ENCODE measurements around the gene CNTN6. TPM values are rescaled to one million over a fixed set of nuclear protein-coding genes. Genes with fewer than 3 reads are reported as not detected.

The CNTN6 gene
- total RNA-seq, 4 donors from 2014 or later = 0.47 TPM; not detected in 3

DNA sequence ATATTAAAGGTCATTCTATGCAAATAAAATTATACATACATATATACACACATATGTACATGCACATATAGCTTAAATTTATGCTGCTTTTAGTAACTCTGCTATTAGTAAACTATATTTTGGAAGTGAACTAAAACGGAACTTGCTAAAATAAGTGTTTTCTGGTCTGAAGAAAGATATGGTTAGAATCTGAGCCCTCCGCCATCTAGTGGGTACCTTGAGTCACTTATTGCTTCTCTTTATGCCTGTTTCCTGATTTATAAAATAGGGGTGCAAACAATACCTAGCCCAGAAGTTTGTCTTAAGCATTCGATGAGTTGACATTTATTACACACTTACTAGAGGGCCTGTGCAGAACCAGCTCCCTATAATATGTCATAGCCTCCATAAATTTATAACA lies 255.7 kb downstream of the CNTN6 start:
- Histone ChIP-seq H3K9me3 (no peaks in the 10 kb centered on the region), H3K36me3 (no peaks in the 10 kb centered on the region), H3K27ac (no peak overlapping the region), H3K27me3 (no peaks in the 10 kb centered on the region), H3K4me1 (no peaks in the 10 kb centered on the region), H3K4me3 (no peak overlapping the region)
- no peak for TF ChIP-seq POLR2A (IDR thresholded peaks at IDR 0.05)
- DNase-seq = no peak

- Histone ChIP-seq H3K4me1 (no peaks in the 10 kb centered on the region), H3K4me3 (no peak overlapping the region), H3K9me3 (no peaks in the 10 kb centered on the region), H3K36me3 (no peaks in the 10 kb centered on the region), H3K27me3 (no peaks in the 10 kb centered on the region), H3K27ac (no peak overlapping the region)
- no peak for DNase-seq
- TF ChIP-seq CTCF (IDR thresholded peaks at IDR 0.05) (no peak), POLR2A (IDR thresholded peaks at IDR 0.05) (no peak)
Measured at GRCh38 chr3:1350885-1351284, 258.1 kb downstream of the CNTN6 start.

DNA sequence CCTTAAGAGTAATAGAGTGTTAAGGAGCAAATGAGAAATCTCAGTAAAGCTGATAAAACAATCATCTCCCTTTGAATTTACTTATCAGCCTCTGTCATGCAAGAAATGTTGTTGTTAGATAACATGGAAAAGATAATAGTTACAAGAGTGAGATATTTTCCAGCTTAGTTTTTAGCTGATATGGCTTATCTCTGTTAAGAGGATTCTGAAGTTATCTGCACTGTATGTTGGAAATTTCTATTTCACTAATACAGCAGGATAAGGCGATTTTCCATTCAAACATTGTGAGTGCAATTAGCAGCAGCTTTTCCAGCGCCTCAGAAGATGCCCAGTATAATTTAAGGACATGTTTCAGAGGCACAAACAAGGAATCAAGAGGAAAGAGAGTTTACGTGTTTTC lies 262.9 kb downstream of the CNTN6 start:
- DNase-seq = no peak
- H3K27ac ChIP-seq = no peak overlapping the region
- H3K27me3 ChIP-seq = no peaks in the 10 kb centered on the region
- H3K36me3 ChIP-seq = no peaks in the 10 kb centered on the region
- no peak overlapping the region for H3K4me3 ChIP-seq
- no peaks in the 10 kb centered on the region for H3K9me3 ChIP-seq
- no peak for TF ChIP-seq POLR2A (IDR thresholded peaks at IDR 0.05)
- TF ChIP-seq CTCF (IDR thresholded peaks at IDR 0.05) = no peak
- H3K4me1 ChIP-seq = no peaks in the 10 kb centered on the region

DNA sequence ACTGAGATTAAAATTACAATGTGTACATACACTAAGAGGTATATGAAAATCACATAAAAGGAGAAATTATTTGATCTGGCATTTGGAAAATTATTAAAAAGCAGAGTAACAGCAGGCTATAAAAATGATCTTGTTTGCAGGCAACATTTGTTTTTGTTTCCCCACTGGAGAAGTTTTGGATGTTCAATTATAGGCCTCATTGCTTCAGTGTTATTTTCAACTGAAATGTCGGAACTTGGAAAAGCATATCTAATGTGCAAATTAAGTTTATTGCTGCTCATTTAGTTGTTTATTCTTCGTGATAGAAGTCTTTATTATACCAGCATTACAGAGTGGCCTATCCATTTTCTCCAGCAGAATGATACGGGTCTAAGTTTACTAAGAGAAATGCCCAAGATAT lies 263.3 kb downstream of the CNTN6 start:
- TF ChIP-seq POLR2A (IDR thresholded peaks at IDR 0.05) (no peak), CTCF (IDR thresholded peaks at IDR 0.05) (no peak)
- Histone ChIP-seq H3K27me3 (no peaks in the 10 kb centered on the region), H3K4me3 (no peak overlapping the region), H3K27ac (no peak overlapping the region), H3K36me3 (no peaks in the 10 kb centered on the region), H3K9me3 (no peaks in the 10 kb centered on the region), H3K4me1 (no peaks in the 10 kb centered on the region)
- no peak for DNase-seq

- no peak overlapping the region for H3K4me3 ChIP-seq
- no peaks in the 10 kb centered on the region for H3K4me1 ChIP-seq
- no peaks in the 10 kb centered on the region for H3K27me3 ChIP-seq
- no peak for TF ChIP-seq POLR2A (IDR thresholded peaks at IDR 0.05)
- TF ChIP-seq CTCF (IDR thresholded peaks at IDR 0.05) = no peak
- no peak for DNase-seq
- no peak overlapping the region for H3K27ac ChIP-seq
- no peaks in the 10 kb centered on the region for H3K9me3 ChIP-seq
- no peaks in the 10 kb centered on the region for H3K36me3 ChIP-seq
Measured at GRCh38 chr3:1365528-1365927, 272.7 kb downstream of the CNTN6 start.

GRCh38 chr3:1374471-1374870 lies 281.6 kb downstream of the CNTN6 start:
- H3K27ac ChIP-seq = no peak overlapping the region
- H3K9me3 ChIP-seq = no peaks in the 10 kb centered on the region
- TF ChIP-seq CTCF (IDR thresholded peaks at IDR 0.05) (no peak), POLR2A (IDR thresholded peaks at IDR 0.05) (no peak)
- no peak for DNase-seq
- no peaks in the 10 kb centered on the region for H3K36me3 ChIP-seq
- no peaks in the 10 kb centered on the region for H3K4me1 ChIP-seq
- H3K4me3 ChIP-seq = no peak overlapping the region
- no peaks in the 10 kb centered on the region for H3K27me3 ChIP-seq
